K562 (cell line): ENCODE data around the gene ATP8A1. TPM values are rescaled to one million over a fixed set of nuclear protein-coding genes. Genes with fewer than 3 reads are reported as not detected.

ENCODE experiments used
- CBFA2T2 ChIP-seq: fragments of 450-650 bp; conservative IDR thresholded peaks from 2 replicates; pipeline ENCODE4 v1.6.1; 2017; ENCODE audit warnings: mild to moderate bottlenecking
- HMG20A ChIP-seq: fragments of 450-650 bp; formaldehyde crosslinking; conservative IDR thresholded peaks from 2 replicates; pipeline ENCODE4 v1.4.0; 2020; ENCODE audit warnings: mild to moderate bottlenecking, mixed read lengths
- HOMEZ ChIP-seq: fragments of 250-450 bp; sonication (Bioruptor Pico); IDR thresholded peaks from 2 replicates; pipeline ENCODE4 v1.4.0; 2020; ENCODE audit warnings: mild to moderate bottlenecking, moderate library complexity
- NBN ChIP-seq: fragments of 450-650 bp; IDR thresholded peaks from 2 replicates; pipeline ENCODE4 v1.6.1; 2016; ENCODE audit warnings: low read depth, mild to moderate bottlenecking
- RCOR1 ChIP-seq, 2 experiments: IDR thresholded peaks; 2 replicates each; pipeline ENCODE4 v1.6.1; 2012; ENCODE audit warnings: low read depth in 2 of 2, low read length in 2 of 2, borderline replicate concordance in 1 of 2, improper control_type of control experiment in 1 of 2
- TARDBP ChIP-seq: fragments of 450-650 bp; IDR thresholded peaks from 2 replicates; pipeline ENCODE4 v1.6.1; 2016
- ZHX1 ChIP-seq: fragments of 150-350 bp; conservative IDR thresholded peaks from 2 replicates; pipeline ENCODE4 v1.6.1; 2014; ENCODE audit warnings: low read length
- ZNF165 ChIP-seq: fragments of 250-450 bp; sonication (Bioruptor Pico); IDR thresholded peaks from 2 replicates; pipeline ENCODE4 v1.4.0; 2020; ENCODE audit warnings: borderline replicate concordance
- ZNF280A ChIP-seq: fragments of 450-650 bp; IDR thresholded peaks from 2 replicates; pipeline ENCODE4 v1.6.1; 2018; ENCODE audit warnings: mild to moderate bottlenecking, low read depth; ENCODE audit not compliant: partially characterized antibody
- ZNF3 ChIP-seq: fragments of 250-450 bp; sonication (Bioruptor Pico); IDR thresholded peaks from 2 replicates; pipeline ENCODE4 v1.5.0; 2021; ENCODE audit warnings: mild to moderate bottlenecking, moderate library complexity
- polyA plus RNA-seq, 8 experiments: library from polyadenylated mRNA; depleted of rRNA in 4 of 8; stranded (reverse) in 5 of 8; unstranded in 3 of 8; fragments of >200 nt; fragmentation: Nextera tagmentation in 2 of 8; fragmentation: Illumina TruSeq in 1 of 8; extraction: Ambion mirVana in 2 of 8; extraction: Trizol in 1 of 8; gene quantifications; 2 replicates each; pipeline versions ENCODE4 v1.2.1 to v1.2.3, GENCODE V29; 2011 to 2014; ENCODE audit warnings: inconsistent platforms in 1 of 8, missing spikeins in 1 of 8
- total RNA-seq, 7 experiments: library from RNA; depleted of rRNA in 6 of 7; stranded (reverse); fragments of >200 nt in 6 of 7; fragmentation: Illumina TruSeq in 2 of 7; extraction: Trizol in 2 of 7; gene quantifications; 2 replicates each; pipeline versions ENCODE4 v1.2.1 to v1.2.3, GENCODE V29; 2011 to 2021; ENCODE audit warnings: low replicate concordance in 1 of 7

The ATP8A1 gene
- total and polyA plus RNA-seq, 9 of the 15 experiments (the other 6 are each of a cell fraction or from before 2014, with no cell fraction given) = 0.05 to 0.29 (median 0.07) TPM; not detected in 2

GRCh38 chr4:42672359-42673081 lies 15.6 kb upstream of the ATP8A1 start (continued):
- TF ChIP-seq ZHX1 (no peak), RCOR1 (IDR thresholded peaks at IDR 0.05; ENCODE audit: borderline replicate concordance in 1 of 2, low read depth in 2 of 2, low read length in 2 of 2) (no peak), HMG20A (no peak), ZNF280A (no peak), TARDBP (no peak), ZNF165 (CRISPR knock-in tag) (no peak), NBN (no peak), HOMEZ (CRISPR knock-in tag) (no peak), ZNF3 (CRISPR knock-in tag) (no peak), CBFA2T2 (no peak)
- TF ChIP-seq, all 486 proteins: peak for 0
